Activated gamma-delta T cell treated with anti-CD3 and anti-CD28 coated beads, Interleukin-2, amount 50 U/mL, for 16 hours (primary cell): ENCODE data around the gene MOBP.
"Not testable (repeated sequence)": the region's sequence is repeated elsewhere in the genome, so short reads cannot be mapped to it uniquely, and the experiment has no call there.

ENCODE experiments used
- DNase-seq: peaks from one replicate; pipeline ENCODE4 v3.0.0-alpha.2; 2020; ENCODE audit warnings: low read depth

The MOBP gene

DNA sequence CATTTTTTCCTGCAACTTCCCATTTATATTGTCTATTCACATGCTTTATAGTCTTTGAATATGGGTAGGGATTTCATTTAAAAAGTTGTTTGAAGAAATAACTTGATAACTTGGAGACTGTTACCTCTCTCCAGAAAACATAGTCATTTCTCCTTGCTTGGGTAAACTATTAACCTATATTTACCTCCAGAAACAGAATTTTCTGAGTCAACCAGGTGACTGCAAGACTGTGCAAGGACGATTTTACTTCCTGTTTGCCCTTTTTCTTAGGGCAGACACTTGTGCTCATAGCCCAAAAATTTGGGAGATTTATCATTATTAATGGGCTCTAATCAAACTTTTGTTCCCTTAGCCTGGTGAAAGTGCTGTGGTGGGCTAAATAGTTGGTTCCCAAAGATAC, 14.3 kb upstream of the MOBP start:
- no peak for DNase-seq

DNA sequence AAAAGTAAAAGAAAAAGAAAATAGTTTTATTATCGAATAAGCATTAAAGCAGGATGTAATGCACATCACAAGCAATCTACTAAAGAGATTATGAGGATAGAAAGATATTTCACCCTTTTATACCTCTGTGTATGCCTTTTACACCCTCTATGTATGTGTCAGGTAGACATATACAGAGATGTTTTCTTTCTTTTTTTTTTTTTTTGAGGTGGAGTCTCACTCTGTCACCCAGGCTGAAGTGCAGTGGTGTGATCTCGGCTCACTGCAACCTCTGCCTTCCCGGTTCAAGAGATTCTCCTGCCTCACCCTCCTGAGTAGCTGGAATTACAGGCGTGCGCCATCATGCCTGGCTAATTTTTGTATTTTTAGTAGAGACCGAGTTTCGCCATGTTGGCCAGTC, 13.6 kb upstream of the MOBP start:
- not testable (repeated sequence) for DNase-seq

DNA sequence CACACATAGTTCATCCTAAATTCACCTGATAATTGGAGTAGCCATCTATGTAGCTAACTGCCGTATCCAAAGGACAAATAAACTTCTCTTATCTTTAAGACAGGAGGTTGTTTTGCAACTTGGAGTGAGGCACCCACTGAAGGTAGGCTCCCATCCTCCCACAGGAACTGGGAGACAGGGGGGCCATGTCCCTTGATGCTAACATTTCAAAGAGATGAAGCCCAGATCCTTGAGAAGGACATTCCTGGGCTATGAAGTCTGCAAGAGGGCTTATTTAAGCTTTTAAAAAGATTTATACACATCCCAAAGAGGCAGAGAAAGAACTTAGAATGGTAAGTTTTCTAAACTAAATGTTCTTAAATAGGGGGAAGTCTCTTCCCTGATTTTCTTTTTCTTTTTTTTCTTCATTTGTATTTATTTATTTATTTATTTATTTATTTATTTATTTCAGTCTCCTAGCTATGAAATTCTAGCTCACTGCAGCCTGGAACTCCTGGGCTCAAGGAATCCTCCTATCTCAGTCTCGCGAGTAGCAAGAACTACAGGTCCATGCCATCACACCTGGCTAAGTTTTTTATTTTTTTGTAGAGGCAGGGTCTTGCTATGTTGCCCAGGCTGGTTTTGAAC, 12.8 kb upstream of the MOBP start:
- no peak for DNase-seq

DNA sequence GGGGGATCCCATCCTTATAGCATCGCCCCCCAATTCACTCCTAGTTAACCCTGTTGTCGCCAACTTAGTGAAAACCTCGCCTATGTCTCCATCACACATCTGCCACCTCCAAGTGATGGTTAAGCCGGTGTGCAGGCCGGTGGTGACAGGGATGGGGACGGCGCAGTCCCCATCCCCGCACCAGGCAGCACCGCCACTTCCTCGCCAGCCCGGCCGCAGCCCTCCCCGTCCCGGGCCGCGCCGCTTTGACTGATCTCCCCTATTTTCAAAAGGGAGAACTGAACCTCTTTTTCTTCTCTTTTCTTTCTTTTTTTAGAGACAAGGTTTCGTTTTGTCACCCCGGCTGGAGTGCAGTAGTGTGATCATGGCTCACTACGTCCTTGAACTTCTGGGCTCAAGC, 11.3 kb upstream of the MOBP start:
- DNase-seq, result no peak

DNA sequence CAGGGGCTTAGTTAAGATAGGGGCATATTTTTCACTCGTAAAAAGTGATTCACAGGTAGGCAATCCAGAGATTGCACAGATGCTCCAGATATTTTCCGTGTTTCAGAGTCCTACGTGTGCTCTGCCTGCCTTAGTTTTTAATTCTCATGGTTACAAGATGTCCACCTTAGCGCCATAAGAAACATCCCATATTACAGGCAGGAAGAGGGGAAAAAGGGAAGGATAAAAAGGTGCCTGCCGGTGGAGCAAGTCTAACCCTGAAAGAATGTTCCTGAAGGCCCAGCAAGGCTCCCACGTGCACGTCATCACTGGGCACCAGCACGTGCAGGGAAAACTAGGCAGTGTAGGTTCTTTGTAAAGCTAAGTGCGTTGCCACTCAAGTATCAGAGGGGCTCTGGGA, 10.1 kb upstream of the MOBP start:
- no peak for DNase-seq

DNA sequence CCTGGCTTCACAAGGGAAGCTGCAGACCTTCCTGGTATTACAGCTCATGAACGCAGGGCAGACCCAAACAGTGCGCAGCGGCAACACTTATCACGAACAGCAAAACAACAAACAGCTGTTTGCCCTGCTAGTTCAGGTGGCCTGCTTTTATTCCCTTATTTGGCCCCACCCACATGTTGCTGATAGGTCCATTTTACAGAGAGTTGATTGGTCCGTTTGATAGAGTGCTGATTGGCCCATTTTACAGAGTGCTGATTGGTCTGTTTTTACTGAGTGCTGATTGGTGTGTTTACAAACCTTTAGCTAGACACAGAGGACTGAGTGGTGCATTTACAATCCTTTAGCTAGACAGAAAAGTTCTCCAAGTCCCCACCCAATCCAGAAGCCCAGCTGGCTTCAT, 8.9 kb upstream of the MOBP start:
- DNase-seq, result not testable (repeated sequence)

DNA sequence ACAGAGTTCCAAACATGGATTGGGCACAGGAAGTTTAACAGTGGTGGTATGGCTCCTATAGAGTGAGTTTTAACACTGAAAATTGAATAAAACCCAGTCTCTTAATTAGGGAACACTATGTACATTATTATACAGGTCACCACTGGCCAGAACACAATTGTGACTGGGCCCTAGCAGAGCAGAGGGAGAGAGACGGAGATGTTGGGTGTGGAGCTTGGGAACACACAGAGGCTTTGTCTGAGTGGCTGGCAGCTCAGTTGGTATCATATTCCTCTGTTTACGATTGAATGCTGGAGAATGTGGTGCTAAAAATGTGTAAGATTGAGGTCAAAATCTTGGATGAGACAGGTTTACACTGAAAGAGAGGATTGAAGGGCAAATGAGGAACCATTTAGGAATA, 6.8 kb upstream of the MOBP start:
- no peak for DNase-seq

DNA sequence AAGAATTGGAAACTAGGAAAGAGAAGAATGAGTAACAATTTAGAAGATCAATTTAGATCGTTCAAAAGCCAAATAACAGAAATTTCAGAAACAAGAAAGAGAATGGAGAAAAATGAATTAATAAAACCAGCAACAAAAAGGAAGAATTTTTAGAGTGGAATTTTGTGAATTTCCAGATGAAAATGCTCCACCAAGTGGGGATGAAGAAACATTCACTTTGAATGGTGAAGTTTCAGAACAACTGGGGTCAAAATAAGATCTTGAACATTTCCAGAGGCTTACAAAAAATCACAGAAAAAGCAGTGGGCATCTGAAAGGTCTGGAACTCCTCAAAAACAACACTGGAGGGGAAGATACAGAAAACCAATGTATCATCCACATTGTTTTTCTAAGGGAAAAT, 4.2 kb upstream of the MOBP start:
- no peak for DNase-seq

DNA sequence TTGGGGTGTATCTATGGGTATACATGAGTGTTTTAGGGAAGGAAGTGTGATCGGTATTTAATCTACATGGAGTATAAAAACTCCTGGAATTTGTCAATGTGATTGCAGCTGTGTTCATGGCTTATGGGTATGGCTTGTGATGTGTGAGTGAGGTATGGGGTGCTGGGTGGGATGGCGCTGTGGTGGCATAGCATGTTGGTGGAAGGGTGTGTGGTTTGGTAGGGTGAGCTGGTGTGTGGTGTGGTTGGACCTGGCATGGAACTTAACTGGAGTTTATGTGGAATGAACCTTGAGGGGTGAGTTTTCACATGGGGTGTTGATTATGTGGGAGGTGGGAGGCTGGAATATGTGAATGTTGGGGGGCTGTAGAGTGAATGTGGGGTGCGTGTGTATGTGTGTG, 492 bp upstream of the MOBP start:
- DNase-seq, result no peak

DNA sequence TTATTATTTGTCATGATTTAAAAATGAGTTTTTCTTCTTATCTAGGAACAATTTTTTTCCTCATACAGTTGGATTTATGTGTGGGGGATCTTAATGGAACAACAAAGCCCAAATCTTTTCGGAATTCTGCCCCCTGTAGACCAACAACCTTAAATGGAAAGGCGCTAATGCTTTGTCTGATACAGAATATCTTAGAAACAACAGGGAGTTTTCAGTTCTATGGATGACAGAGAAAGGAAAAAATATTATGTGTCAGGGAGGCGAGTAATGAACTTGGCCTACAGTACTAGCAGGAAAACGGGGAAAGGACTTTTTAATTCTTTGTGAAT, 592 bp downstream of the MOBP start:
- DNase-seq, result no peak

DNA sequence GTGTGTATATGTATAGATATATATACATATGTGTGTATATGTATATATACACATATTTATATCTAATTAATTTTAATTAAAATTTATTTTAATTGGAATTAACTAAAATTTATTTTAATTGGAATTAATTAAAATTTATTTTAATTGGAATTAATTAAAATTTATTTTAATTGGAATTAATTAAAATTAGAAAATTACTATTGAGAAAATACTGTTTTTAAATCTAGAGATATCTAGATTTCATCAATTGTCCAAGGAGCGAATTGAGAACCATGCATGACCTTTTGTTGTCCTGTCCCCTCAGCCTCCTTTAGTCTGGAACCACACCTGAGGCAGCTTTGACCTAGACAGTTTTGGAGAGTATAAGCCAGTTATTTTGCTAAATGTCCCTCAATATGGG, 1.8 kb downstream of the MOBP start:
- no peak for DNase-seq

DNA sequence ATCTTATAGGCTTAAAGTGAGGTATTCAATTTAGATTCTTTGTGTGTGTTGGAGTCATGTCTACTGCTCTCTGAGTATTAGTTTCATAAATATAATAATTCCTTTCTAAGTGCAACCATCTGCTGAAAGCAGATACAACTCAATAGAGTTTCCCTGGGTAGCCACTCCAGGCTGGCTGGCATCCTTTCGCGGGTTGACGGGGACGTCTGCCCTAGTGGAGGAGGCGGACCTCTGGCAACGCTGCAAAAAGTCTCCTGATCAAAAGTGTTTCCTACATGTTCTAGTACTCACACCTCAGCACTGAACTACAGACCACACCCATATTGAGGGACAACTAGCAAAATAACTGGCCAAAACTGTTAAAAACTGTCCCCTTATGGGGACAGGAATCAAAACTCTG, 2.5 kb downstream of the MOBP start:
- DNase-seq, result no peak

DNA sequence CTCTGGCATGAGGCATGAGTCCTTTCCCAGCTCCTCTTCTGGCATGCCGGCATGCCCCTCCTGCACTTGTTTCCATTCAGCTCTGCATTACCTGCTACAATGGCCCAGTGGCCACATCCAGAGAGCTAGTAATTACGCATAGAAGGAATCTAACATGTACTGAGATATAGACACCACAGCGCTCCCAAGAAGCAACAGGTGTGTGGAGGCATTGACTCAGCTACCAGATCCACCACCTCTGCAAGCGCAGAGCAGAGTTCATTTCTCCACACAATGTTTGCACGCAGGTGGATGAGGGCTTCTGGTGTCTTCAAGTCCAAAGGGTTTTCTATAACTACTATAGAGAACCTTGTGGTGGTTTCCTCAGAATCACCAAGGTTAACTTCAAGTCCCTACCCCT, 4.2 kb downstream of the MOBP start:
- DNase-seq, result no peak

DNA sequence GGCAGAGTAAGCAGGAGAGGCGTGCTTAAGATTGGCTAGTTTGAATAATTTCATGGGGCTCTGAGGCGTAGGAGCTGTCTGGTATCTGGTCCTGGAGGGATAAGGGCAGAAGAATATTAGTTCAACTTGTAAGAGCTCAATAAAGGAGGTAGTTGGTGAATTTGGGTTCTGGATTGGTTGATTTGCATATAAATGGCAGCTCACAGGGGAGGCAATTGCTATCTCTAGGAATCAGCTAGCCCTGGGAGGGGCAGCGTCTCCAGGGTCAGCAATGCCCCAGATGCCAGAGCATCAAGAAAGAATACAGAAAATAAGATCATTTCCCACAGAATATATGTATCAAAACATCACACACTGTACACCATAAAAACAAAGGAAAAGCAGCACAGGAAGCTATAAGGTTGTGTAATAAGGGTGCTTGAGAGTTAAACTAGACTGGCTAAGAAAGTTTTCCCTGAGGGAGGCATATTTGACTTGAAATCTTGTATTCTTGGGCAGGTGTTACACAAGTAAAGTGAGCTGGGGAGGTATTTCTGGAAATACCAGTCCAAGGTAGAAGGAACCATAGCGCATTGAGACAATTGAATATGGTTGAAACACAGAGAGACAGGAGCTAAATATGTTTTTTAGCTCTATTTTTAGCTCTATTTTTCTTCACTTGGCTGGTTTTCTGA, 6.1 kb downstream of the MOBP start:
- no peak for DNase-seq

DNA sequence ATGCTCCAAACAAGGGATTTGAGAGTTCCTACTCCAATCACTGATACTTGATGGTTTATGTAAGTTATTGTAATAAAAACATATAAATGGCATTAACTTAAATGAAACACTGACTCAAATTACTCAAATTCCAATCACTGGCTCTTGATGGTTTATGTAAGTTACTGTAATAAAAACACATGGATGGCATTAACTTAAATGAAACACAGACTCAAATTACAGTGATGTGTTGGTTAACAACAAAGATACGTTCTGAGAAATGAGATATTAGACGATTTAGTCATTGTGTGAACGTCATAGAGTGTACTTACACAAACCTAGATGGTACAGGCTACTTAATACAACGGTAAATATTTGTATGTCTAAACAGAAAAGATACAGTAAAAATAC, 6.6 kb downstream of the MOBP start:
- no peak for DNase-seq

DNA sequence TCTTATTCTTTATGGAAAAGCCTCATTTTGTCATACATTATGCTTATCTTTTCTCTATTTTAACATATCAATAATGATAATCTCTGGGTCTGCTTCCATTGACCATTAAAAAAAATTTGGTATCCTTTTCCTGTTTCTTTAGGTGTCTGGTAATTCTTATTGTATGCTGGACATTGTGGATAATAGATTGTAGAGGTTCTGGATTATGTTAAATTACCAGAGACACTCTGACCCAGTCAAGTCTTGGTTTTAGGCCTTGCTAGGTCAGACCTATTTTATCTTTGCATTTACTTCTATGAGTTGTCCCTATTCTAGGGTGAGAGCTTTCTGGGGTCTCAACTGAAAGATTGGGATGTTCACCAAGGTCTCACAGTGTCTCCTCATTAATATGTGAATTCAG, 9.3 kb downstream of the MOBP start:
- DNase-seq, result no peak

DNA sequence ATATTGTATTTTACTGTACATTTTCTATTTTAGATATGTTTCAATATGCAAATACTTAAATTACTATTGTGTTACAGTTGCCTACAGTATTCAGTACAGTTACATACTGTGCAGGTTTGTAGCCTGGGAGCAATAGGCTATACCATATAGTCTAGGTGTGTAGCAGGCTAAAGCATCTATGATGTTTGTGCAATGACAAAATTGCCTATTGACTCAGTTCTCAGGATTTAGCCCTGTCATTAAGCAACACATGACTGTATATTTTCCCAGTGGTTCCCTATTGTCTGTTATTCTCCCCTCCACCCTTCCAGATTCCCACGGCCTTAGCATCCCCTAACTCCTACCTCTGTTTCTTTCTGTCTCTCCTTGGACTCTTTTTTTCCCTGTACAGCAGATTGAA, 10.7 kb downstream of the MOBP start:
- DNase-seq, result no peak

DNA sequence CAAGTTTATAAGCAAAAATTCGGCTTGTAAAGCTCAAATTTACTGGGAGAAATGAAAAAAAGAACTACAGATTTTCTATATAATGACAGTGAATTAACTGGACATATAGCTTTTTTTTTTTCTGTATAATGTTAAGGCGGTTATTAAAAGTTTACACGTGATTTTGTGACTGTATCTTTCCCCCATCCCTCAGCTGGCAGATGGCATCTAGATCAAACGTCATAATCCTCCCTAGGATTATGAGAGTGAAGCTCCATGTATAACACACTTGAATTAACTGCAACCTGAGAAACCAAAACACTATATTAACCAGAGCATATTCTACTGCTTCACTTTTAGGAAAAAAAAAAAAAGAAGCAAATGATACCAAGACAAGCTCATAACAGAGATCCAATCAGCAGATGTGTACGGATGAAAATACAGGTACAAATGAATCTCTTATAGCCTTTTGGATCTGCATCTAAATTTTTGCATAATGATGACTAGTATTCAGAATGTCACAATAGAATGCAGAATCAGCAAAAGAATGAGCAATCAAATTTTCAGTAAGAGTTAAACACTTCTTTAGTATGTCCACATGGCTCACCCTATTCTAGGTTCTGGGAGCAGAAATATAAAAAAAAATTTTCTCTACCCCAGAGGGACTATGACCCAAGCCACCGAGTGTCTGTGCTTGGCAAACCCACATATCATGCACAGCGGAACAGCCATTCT, 12.4 kb downstream of the MOBP start:
- no peak for DNase-seq

DNA sequence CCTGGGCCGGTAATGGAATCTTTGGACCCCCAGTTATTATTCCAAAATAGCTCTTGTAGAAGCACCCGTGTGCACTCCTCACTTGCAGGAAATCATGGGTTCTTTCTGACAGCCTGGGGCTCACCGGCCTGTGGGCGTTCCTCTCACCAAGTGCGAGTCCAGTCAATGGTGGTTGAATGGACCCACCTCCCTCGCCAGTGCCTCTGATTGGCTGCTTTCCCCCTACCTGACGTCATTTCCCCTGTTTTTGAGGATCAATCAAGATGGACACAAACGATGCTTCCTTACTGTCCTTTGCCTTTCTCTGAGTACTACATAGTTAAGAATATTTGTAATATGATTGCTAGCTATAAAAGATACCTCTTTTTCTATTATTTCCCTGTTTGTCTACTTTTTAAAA, 18.1 kb downstream of the MOBP start:
- DNase-seq, result no peak

DNA sequence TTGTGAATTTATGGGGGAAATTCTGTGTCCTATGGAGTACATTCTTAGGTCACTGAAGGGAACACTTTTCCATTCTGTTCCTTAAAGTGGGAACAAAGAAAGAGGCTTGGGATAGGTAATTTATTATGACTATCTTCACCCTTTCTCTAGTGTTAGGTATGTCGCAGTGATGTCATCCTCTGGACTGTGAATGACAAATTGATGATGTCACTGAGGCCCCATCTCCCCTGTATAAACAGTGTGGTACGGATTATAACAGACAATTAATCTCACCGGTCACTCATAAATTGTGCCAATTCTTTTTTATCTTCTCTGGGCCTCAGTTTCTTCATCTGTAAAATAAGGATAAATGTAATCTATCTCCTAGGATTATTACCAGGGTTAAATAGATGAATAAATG, 23.5 kb downstream of the MOBP start:
- DNase-seq, result no peak

DNA sequence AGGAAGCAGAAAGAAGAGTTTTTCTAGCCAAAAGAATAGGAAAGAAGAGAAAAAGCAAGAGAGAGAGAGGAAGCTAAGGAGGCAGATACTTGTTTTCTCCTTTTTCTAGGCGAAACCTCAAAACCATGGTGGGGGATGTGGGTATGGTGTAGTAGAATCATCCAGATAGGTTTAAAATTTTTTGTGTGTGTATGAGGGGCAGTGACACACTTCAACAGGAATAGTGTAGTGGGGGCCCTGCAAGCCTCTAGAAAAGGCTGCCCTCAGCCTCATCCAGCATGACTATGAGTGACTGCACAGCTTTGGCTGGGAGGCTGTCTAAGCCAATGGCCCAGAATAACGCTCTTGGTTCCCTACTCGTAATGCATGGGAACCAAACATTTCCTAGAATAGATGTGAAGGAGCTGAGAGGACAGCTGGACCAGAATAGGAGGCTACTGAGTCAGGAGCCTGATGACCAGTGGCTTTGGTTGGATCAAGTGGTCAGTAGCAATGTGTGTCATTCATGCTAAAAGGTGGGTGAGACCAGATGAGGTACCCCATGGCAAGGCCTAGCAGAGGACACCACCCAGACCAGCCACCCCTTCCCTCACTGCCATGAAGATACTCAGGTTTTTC, 24.4 kb downstream of the MOBP start:
- DNase-seq, result no peak

DNA sequence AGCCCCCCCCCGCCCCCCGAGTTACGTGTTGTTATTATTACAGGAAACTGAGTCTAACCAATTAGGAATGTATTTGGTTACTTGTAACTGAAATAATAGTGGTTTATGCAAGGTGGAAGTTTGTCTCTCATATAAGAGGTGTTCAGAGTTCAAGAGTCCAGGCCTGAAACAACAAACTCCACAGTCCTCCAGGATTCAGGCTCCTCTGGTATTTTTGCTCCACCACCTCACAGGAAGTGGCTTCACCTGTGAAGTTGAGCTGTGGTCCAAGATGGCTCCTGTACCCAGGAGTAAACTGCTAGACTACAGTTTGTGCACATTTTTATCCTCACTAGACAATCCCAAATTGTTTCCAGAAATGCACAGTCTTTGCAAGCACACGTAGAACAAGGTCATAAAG, 27.3 kb downstream of the MOBP start:
- no peak for DNase-seq

DNA sequence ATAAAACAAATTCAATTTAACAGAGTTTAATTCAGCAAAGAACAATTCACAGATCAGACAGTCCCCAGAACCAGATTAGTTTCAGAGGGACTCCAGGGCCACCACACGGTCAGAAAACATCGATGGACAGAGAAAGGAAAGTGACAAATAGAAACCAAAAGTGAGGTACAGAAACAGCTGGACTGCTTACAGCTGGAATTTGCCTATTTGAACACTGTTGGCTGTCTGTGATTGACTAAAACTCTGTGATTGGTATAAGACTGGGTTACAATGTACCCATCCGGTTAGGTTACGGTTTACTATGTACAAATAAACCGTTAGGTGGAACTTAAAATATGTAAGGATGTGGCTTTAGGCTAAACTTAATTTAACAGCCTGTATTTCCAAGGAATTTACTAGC, 30.3 kb downstream of the MOBP start:
- no peak for DNase-seq
